Stimulated activated CD4-positive, alpha-beta T cell treated with anti-CD3 and anti-CD28 coated beads, Interleukin-15, amount 100 ng/mL, for 1 hour (primary cell): Measurements from ENCODE around the gene PXDC1.
"Not testable (repeated sequence)": the region's sequence is repeated elsewhere in the genome, so short reads cannot be mapped to it uniquely, and the experiment has no call there.

Experiments
- DNase-seq, 2 donors: peaks; one replicate each; pipeline ENCODE4 v3.0.0-alpha.2; 2020; ENCODE audit warnings: low read depth in 1 of 2, low spot score in 1 of 2

The PXDC1 gene

DNA sequence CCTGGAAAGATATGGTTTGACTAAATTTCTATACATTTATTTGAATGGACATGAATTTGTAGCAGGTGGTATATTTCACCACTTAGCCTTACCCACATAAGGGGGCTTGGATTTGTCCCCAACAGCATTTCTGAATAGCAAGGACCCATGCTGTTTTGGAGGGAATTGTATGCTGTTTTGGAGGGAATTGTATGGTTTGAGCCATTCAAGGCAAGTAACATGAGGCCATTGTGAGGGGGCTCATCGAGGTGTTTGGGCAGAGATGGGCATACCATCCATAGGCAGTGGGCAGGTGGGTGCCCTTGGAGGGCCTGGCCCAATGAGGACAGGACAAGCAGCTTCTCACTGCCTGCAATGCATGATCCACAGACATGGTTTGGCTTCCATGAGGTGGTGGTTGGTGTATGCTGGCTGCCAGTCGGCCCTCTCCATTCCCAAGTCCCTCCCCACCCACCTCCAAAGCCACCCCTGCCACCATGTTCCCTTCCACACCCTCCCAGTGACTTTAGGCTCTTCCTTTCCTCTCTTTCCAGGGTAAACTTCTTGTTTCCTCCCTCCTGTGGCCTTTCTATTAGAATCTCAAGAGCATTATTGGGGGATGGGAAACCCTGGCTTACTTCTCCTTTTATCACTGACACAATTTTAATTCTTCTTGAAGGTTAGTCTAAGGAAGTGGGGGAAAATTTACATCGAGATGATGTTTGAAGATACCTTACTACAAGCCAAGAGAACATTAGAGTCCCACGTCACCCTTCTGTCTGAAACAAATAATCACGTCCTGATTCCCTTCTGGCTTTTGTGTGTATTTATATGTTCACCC lies 13.2 kb upstream of the PXDC1 start:
- no peak for DNase-seq

DNA sequence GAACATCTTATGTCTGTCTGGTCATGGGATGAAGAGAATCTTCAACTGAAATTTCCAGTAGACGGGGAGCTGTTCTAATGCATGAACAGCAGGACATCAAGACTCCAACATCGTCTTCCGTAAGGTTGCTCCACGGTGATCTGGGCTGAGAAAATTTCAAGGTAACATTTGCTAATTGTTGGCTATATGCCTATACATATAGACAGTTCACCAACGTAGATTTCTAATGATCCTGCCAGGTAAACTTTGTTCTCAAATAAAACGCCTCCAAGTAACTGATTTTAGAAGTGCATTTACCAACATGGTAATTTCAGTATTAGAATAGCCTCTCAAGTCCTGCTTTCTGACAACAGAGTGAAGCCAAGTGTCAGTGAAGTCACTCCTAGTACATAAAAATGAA lies 11.3 kb upstream of the PXDC1 start:
- DNase-seq = no peak

GRCh38 chr6:3762359-3762758 lies 10.8 kb upstream of the PXDC1 start:
- no peak for DNase-seq

DNA sequence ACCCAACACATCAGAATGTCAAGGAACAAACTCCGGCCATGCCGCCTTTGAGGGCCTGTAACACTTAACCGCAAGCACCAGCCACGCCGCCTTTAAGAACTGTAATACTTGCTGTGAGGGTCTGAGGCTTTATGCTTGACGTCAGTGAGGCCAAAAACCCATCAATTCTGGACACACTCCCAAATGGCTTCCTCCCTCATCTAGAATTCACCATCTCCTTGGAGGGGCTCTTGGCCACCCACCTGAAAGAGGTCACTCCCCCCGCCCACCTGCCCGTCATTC lies 10.4 kb upstream of the PXDC1 start:
- no peak for DNase-seq

DNA sequence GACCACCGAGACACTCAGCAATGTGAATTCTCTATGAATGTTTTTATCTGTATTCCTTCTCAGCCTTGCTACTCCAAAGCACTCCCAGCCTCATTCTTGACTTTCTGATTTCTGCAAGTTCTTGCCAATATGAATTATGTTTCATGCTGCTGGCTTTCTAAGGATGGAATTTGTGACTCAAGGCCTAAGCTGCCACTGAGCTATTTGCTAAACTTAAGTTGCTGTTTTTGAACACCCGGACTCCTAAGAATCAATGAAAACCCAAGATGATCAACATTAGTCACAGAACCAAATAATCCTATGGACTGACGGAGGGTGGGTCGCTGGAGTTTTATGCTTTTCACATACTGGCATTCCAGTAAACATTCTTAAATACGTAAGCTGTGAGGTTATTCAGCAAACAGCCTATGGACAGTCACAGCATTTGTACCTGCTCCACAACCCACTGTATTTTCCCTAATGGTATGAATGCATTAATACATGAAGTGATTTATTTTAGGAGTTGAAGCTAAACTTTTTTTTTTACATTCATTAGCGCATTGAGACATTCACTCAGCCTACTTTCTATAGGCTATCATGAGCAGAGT lies 8.2 kb upstream of the PXDC1 start:
- no peak for DNase-seq

- DNase-seq = no peak
These were observed 7.3 kb upstream of the PXDC1 start for GRCh38 chr6:3758842-3759144.

DNA sequence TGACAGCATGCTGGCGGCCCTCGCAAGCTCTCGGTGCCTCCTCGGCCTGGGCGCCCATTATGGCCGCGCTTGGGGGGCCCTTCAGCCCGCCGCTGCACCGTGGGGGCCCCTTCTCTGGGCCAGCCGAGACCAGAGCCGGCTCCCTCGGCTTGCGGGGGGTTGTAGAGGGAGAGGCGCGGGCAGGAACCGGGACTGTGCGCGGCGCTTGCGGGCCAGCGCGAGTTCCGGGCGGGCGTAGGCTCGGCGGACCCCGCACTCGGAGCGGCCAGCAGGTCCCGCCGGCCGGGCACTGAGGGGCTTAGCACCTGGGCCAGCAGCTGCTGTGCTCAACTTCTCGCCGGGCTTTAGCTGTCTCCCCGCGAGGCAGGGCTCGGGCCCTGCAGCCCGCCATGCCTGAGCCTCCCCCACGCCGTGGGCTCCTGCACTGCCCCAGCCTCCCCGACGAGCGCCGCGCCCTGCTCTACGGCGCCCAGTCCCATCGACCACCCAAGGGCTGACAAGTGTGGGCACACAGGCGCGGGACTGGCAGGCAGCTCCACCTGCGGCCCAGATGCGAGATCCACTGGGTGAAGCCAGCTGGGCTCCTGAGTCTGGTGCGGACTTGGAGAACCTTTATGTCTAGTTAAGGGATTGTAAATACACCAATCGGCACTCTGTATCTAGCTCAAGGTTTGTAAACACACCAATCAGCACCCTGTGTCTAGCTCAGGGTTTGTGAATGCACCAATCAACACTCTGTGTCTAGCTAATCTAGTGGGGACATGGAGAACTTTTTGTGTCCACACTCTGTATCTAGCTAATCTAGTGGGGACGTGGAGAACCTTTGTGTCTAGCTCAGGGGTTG lies 6.7 kb upstream of the PXDC1 start:
- DNase-seq = not testable (repeated sequence)

GRCh38 chr6:3757241-3757641 lies 5.7 kb upstream of the PXDC1 start:
- DNase-seq = no peak

DNA sequence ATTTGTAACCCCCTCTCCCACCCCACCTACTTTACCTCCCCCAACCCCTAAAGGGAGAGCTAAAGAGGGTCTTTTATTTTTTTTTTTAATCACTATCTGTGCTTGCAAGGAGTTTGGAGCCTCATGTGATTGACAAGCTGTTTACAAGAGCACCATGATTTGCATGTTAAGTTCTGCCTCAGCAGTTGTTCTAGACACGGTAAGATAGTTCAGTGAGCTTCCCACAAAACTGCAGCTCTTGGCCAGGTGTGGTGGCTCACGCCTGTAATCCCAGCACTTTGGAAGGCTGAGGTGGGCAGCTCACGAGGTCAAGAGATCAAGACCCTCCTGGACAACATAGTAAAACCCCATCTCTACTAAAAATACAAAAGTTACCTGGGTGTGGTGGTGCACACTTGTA lies 5.0 kb upstream of the PXDC1 start:
- DNase-seq = no peak

- no peak for DNase-seq
These were observed 4.4 kb upstream of the PXDC1 start for GRCh38 chr6:3755637-3756545.

DNA sequence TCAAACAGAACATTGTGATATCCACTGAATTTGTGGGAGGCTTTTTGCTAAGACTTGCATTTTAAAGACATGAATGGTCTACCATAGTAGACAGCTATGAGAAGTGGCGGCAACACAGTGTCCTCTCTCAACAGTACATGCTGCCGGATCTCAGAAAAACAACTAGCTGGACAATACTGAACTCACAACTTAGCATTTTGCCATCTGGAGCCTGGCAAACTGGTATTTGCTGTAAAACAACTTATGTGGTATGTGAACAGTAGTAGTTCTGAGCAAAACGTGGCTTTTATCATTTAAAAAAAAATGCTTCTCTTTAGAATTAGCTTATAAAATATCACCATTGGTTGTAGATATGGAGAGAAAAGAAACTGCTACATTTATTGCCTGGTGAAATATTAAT lies 3.3 kb upstream of the PXDC1 start:
- no peak for DNase-seq

DNA sequence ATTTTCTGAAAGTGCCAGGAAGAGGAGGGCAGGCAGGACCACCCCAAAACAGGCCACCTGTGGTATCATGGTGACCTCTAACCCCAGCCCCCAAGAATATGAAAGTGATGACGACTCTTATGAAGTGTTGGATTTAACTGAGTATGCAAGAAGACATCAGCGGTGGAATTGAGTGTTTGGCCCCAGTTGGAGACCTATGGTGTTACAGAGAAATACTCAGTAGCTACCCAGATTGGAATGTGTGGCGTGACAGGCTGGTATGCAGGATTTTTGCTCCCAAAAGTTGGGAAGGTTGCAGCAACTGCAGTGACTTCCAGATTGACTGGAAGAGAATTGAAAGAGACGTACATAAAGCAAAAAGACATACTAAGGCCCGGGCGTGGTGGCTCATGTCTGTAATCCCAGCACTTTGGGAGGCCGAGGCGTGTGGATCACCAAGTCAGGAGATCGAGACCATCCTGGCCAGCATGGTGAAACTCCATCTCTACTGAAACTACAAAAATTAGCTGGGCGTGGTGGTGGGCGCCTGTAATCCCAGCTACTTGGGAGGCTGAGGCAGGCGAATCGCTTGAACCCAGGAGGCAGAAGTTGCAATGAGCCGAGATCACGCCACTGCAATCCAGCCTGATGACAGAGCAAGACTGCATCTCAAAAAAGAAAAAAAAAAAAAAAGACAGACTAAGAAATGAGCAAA lies 2.7 kb upstream of the PXDC1 start:
- DNase-seq = not testable (repeated sequence)

- no peak for DNase-seq
These were observed 1.8 kb upstream of the PXDC1 start for GRCh38 chr6:3753228-3753835.

DNA sequence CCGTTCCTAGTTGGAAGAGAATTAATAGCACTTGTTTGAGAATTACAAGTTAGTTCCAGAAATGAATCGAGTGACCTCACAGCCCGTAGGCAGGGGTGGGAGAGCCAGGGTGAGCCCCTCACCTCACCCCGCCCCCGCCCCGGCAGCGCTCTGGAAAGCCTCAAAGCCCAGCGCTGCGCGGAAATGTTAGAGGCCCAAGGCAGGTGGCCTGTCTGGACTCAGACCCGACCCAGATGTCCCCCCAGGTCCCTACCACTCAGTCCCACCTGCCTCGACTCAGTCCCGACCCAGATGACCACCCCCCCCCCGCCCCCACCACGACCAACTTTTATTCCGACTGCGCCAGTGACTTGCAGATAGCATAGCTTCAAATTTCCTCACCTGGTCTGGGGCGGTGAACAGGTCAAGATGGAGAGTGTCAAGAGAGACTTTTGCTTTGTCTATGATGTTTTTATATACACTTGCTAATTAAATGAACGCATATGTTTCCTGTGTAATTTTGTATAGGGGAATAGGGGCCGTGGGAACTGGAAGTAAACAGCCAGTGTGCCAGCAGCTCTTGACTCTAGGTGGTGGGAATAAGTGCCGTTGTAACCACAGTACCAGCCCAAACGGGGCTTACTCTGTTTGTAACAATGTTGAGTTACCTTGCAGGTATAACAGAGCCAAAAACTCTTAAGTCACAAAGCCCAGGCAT lies 1.2 kb upstream of the PXDC1 start:
- no peak for DNase-seq

GRCh38 chr6:3751730-3752530 lies 417 bp upstream of the PXDC1 start:
- DNase-seq = peak in 1 of 2 donors; percentile 61

GRCh38 chr6:3750317-3751076 lies 1.0 kb downstream of the PXDC1 start:
- no peak for DNase-seq

GRCh38 chr6:3749977-3750316 lies 1.6 kb downstream of the PXDC1 start:
- DNase-seq = no peak

DNA sequence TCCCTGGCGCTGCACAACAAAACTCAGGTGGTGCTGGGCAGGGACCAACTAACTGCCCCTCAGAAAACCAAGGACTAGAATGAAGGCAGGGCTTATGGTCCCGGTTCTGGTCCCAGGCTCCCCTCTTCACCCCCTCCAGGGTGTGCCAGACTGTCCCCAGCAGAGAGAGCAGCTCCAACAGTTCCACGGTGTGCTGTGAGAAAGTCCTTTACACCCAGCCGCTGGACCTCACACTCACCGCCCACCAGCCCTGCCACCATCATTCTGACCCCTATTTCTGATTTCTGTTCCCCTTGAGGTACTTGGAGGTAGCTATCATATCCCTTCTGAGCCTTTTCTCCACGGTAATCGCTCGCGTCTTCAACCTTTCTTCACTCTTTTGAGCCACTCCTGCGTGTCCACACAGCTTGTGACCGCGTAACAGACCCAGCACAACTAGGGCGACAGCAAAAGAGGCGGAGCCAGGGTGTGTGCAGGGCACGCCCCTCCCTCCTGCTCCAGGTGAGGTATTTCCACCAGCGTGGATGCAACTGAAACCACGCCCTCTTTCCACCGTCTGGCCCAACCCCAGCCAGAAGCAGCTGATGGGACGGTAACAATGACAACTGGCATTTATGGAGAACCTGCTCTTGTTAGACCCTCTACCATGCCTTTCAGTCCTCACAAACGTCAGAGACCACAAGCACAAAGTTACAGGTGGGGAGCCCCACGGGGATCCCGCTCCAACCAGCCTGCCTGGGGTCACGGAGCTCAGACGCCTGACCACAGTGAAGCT lies 2.3 kb downstream of the PXDC1 start:
- no peak for DNase-seq
